Measurements from ENCODE around the gene FOXP1.

Gene FOXP1

DNA sequence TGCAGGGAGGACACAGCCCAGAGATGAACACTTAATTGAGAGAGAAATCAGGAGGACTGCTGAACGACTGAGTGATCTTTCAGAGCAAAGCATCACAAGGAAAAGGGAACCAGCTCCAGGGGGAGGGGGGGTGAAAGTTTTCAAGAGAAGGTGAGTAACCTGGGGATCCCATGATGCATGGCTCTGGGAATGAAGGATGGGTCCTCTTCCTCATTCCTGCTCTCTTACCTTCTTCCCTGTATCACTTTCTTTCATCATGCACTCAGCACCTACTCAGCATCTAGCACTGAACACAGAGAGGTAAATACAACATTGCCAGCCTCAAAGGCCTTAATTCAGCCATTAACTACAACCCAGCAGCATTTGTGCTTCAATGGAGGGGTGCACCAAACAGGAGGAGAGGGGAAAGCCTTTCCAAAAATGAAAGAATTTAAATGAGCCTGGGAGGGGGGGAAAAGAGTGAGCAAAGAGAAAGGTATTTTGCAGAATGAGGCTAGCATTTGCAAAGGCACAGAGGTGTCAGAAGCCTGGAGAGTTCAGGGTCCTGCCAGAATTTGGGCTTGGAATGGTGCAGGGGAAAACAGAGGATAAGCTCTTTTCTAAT lies 427.4 kb downstream of the FOXP1 start:
- no peak for FAIRE-seq

DNA sequence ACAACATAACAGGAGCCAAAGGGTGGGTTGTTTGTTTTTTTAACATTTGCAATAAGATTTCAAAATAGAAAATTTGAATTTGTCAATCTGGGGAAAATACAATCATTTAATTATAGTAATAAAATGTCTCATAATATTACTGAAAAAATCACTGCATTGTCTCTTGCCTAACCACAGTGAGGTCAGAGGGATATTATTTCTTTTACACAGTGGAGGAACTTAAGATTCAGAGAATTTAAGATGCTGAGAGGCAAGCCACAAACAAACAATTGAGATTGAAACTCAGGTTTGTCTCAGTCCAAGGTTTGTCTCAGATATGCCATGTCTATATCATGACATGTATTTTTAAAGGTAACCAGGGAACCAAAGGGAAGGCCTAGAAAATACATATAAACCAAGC lies 428.7 kb downstream of the FOXP1 start:
- FAIRE-seq: no peak

DNA sequence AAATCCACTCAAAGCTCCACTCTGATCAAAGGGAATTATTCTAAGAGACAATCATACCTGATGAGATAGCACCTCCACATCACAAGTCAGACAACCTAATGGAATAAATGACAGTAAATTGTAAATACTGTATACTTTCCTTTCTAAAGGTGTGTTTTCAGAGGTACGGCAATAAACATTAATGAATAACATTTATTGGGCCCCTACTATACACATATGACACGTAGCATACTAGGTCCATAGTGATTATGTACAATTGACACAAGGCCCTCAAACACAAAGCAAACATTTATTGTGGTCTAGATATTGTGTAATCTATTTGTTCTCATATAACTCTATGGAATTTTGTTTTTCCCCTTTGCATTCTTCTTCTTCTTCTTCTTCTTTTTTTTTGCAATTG lies 429.8 kb downstream of the FOXP1 start:
- no peak for FAIRE-seq

DNA sequence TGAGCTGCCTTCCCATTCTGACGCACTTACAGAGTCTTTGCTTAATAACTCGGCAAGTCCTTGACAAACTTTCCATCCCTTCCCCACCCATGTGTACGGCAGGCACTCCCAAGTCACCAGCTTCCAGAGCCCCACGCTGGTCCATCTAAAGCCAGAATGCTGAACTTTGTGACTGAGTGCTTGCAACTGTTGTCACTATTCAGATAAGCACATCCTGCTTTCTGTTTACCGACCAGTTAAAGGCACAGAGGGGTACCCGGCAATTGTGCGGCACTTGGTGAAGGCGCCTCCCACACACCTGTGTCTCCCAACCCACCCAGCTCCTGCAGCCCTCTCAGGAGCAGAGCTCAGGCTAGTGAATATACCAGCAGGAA lies 430.6 kb downstream of the FOXP1 start:
- FAIRE-seq: no peak

DNA sequence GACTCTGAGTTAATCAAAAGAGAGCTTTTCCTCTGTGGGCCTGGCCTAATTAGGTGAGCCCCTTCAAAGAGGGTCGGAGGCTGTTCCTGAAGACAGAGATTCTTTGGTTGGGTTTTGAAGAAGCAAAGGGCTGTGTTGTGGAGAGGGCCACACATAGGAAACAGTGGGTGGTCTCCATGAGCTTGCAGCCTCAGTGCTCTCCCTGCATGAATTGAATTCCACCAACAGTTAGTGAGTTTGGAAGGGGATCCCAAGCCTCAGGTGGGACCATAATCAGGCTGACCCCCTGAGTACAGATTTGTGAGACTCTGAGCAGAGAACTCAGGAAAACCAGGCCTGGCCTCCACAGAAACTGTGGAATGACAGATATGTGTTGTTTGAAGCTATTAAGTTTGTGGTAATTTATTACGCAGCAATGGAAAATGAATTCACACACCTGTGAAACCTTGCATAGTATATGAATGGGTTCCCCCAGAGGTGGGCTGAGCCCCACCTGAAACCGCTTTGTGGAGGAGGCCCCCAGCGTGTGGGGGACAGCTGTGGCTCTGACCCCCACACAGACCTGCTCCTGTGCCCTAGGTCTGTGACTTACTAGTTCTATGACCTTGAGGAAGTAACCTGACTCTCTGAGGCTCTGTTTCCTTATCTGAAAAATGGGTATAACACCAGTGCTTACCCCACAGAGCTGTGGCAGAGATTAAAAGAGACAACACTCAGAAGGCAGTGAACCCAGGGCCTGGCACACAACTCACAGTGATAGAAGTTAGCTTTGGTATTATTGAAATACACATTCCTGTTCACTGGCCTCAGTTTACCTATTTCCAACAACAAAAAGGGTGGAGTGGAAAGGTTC lies 431.3 kb downstream of the FOXP1 start:
- FAIRE-seq: no peak

DNA sequence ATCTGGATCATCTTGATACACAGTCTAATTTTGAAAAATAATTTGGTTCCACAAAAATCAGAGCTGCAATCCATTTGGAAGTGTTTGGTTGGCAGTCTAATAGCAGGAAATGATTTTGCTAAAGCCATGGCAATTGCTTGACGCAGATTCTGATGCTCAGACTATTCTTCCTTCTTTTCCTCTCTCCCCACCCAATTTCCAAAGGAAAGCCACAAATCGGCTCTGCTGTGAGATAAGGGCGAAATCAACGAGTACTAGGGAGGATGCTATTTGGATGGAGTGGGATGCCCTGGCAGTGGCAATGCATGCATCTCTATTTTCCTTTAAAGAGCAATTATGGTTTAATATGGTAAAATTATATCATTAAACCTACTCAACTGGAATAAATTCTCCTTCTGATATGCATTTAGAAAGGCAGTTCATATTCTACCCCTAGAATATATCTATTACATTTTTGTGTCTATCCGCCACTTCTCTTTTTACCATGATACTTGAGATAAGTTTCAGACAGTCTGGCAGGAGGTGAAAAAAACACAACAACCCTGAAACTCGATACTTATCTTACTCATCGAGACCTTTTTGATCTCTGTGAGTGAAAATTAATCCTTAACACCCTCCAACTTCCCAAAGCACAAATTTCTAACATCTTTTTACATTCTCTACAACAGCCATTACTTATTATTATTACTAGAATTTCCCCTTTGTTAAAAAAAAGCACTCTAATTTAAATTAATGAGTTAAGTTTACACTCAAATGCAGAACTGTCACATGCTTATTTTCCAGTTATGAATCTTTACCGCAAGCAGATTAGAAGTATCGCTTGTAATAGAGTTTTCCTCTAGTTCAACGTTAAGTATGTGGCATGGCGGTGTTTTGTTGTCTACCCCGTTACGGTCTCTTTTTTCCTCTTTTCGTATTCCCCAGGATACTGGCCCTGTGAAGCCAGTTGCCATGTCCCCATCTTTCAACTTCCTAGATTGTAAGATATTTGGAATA lies 433.3 kb downstream of the FOXP1 start:
- FAIRE-seq: no peak

DNA sequence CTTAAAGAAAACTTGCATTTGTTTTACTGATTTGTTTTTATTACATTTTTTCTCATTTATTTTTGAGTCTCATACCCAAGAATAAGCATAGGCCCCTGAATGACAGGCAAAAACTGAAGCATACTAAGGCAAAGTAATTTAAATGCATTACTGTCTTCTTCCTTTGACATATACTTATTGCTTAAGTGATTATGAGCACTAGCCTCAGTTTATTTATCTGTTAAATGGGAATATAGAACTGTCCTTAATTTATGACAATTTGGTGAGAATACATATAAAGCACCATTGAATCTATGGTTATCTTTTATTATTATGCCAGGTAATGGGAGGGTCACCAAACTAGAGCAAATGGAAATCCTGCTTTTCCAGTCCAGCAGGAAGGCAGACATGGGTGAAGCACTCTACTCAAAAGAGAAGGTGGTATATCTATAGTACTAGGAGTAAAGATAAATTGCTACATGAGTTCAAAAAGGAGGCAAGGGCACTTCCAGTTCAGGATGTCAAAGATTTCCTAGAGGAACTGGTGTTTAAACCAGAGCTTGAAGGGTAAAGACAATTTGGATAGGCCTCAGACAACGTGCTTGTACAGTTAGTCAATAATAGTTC lies 435.0 kb downstream of the FOXP1 start:
- no peak for FAIRE-seq

DNA sequence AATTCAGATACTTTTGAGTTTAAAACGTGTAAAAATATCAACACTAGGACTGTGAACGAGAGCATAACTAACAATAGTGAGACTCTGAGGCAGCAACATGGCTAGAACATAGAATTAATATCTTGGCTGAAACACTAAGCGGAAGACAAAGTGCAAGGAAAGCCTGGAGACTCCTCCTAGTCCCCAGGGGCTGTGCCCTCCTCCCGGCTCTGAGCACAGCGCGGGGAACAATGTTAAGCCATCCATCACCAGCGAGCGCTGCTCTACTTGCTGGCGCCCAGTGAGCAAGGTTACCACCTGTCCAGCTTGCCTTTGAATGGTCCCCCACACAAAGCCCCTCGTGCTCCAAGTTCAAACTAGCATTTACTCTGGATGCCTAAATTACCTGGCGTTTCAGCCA lies 436.9 kb downstream of the FOXP1 start:
- FAIRE-seq: no peak

DNA sequence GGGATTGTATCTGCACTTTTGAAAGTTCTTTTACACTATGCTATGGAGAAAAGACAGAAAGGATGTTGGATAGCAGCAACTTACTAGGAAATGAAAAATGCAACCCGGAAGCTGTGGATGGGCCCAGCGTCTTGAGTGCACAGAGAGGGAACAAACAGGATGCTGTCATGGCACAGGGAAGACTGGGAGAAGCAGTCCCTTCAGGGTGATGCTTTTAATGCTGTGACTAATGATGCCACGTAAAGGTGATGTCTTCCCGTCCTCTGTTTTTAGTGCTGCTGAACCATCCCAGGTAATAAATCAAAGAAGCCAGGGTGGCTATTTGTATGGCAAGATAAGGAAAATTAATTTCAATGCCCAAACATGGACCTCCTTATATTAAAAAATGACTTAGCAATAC lies 437.6 kb downstream of the FOXP1 start:
- FAIRE-seq: no peak

DNA sequence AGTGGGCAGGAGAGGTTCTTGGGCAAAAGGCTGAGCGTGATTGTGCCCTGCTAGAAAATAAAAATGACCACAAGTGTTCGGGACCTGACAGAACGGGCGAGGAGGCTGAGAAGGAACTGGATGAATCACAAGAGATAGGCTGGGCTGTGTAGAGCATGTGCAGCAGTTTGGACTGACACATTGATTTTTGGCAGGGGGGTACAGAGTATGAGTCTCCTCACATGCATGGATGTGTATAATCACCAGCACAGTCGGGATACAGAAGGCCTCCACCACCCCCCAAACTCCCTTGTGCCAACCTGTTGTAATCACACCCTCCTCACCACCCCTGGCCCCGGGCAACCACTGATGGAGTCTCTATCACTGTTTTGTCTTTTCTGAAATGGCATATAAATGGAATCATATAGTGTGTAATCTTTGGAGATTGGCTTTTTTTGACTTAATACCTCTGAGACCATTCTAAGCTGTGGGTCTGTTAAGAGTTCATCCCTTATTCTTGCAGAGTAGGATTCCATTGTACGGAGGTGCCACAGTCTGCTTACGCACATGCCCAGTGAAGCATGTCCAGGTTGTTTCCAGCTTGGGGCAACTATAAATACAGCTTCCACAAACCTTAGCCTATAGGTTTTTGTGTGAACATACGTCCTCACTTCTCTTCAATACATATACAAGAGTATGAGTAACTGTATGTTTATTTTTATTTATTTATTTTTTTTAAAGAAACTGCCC lies 438.8 kb downstream of the FOXP1 start:
- FAIRE-seq: no peak

DNA sequence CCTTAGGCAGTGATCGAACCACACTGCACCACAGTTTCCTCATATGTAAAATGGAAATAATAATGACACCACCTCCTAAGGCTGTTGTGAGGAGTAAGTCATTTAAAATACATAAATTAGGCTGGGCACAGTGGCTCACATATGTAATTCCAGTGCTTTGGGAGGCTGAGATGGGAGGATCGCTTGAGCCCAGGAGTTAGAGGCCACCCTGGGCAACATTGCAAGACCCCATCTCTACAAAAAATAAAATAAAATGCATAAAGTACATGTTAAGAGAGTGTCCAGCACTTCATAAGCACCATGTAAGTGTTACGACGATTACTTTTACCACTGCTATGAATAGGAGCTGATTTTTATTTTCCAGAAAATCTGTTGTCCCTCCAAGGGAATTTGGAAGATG lies 440.0 kb downstream of the FOXP1 start:
- FAIRE-seq: no peak

DNA sequence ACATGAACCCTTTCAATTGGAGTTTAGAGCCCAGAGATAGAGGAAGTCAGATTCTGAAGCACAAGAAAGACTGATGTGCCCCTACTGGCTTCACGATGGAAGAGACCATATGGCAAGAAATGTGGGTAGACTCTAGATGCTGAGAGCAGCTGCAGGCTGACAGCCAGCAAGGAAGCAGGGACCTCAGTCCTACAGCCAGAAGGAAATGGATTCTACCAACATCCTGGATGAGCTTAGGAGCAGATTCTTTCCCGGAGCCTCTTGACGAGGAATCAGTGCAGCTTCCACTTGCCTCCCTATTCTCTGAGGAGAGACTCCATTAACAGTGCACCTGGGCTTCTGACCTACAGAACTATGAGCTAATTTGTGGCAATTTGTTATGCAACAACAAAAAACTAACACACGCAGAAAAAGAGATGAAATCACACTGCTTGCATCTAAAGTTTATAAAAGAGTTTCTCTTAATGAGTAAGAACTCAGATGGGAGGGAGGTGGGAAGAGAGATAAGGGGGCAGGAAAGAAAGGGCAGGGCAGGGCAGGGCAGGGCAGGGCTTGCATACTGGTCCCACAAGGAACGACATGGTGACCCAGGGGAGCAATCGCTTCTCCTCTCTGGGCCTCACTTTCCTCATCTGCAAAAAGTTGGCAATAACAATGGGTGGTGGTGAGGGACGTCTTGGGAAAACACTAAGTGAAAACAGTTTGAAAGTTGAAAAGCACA lies 440.9 kb downstream of the FOXP1 start:
- no peak for FAIRE-seq

DNA sequence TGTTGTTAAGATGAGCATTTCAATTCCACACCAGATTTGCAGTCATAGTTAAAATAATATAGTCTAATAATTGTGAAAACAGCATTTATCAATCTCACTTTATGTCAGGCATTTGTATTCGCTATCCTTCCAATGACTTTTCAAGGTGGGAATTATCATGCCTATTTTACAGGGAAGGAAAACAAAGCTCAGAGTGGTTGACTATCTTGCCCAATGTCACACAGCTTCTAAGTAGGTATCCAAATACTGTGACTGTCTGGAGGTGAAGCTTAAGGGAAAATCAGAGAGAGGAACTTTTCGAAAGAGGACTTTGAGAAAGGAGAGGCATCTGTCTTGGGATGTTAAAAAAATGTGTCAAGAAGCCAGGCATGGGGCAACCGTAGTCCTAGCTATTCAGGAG lies 443.1 kb downstream of the FOXP1 start:
- no peak for FAIRE-seq

DNA sequence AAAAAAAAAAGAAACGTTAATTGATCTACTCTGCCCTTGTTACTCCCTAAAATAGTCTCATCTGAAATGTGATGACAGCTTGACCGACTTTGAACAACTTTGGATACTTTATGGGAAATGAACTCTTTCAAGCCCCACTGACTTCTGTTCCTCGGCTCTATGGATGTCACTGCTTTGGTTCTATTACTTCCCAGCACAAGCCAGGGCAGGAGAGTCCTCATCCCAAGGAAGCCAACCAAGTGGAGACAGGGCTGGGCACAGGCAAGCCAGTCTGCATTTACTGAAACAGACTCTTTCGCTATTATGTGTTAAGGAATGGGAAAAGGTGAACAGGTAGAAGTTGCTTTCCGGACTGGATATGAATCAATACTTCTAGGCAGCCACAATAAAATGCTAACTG lies 444.0 kb downstream of the FOXP1 start:
- no peak for FAIRE-seq

DNA sequence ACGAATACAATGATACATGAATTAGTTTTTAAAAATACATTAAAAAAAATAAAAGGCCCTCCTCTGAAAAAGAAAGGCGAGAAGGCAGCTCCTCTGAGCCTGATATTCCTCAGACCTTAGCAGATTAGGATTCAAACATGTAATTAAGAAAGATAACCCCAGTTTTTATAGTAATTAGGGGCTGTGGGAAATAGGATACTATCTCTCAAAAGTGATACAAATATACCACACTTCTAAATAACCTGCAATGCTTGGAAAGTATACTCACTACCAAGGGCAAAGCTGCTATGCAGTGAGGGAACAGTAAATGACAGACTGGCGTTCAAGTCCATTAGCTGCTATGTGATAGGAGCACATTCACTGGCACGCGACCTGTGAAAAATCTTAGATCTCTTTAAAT lies 445.1 kb downstream of the FOXP1 start:
- no peak for FAIRE-seq

DNA sequence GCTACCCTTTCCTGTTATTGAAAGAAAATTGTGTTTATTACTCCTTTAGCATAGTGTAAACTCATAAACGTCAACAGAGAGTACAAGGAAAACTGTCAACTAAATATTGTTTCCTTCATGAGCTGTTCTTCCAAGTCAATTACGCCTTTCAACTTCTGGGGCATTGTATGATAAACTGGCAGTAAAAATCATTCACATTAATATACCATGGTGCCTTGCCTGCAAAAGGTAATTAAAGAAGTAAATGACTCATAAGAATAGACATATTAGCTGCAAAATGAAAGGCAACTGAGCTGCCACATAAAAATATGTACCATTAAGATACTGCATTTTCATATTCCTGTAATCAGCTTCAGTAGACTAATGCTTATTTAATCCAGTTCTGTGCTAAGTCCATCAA lies 447.3 kb downstream of the FOXP1 start:
- no peak for FAIRE-seq

DNA sequence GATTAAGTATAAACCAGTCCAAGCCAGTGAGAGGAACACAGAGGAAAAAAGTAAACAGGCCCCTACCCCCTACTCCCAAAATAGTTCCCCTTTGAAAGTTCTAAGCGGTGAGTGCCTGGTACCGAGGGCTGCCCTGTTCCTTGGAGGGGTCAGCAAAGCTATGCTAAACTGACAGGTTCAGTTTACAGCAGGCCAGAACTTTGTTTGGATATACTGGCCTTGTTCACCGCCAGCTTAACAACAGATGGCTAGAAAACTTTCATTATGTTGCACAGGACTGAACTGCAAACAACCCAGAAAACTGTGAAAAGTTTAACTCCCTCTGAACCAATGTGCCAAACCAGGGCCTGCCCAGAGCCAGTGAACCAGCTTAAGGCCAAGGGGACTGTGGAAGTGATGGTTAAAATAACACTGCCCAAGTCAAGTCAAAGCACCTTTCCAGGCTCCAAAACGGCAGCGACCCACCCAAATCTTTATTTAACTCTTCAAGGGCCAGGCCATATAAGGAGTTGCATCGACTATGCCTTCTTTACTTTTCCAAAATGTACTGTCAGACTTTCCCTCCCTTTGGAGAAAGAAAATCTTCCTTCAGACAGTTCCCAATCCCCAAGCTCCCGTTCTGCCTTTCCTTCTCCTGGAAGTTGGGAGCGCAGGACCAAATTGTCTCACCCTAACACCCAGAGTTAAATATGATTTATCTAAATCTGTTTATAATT lies 448.0 kb downstream of the FOXP1 start:
- no peak for FAIRE-seq

DNA sequence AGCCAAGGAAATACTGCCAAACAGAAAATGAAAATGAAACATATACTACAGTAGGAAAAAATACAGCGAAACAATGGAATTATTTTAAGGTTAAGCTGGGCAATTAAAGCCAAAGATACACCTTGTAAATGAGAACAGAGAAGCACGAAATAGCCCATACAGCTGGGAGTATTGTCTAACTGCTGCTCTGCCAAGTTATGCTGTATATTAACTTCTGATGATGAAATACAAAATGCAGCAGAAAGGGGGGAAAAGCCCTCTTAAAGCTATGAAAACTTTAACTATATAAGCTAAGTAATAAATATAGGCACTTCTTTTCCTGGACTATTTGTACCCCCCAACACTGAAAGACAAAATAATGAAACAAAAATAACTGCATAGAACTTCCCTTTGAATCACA lies 449.0 kb downstream of the FOXP1 start:
- no peak for FAIRE-seq

DNA sequence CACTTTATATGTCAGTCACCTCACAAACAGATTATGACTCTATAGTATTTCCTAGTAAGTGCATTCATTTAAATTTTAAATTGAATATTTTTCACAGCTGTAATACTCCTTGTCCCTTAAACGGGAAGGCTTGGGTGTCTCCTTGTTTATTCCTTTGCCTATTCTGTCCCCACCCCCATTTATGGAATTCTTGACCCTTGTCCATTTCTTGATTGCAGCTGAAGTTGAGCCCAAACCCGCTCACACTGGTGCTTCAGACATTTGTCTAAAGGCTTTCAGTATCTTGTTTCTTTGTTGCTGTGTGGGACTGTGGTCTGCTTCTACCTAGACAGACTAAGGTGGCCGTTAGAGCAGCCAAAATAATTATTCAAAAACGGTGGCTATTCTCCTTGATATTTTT lies 449.7 kb downstream of the FOXP1 start:
- FAIRE-seq: no peak

DNA sequence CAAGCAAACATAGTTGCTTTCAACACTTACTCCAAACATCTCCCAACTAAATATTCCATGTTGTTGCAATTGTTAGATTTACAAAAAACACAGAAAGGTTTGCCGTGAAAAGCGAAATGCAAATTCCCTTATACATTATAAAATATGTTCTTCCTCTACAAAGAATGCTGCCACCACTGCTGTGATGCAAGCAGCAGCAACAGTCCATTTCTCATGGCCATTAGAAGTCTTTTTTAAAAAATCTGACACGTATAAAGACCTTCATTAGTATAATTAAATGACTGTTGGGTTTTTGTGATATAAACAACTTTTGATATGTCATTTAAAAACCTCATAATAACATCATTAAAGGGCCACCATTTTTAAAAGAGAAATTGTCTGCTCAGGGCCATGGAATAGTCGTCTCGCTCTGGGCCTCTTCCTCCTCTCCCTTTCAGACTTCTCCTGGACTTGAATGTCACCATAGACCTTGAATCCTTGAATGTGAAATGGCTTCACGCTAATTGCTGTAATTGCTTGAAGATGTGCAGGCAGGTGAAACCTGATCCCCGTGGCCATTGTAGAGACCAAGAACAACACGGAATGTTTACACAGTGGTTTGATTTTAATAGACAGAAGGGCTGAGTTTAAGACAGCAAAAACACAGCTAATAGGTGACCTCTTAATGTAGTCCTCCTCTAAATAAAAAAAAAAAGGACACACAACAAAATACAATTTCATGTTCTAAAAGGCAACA lies 450.4 kb downstream of the FOXP1 start:
- FAIRE-seq: no peak
